ENCODE data around the gene TBL1X. TPM values are rescaled to one million over a fixed set of nuclear protein-coding genes. Genes with fewer than 3 reads are reported as not detected.

The TBL1X gene
- total RNA-seq, 4 donors from 2014 or later: 27.7 to 49.1 (median 39.6) TPM

- TF ChIP-seq POLR2A (IDR thresholded peaks at IDR 0.05) (no peak), EP300 (IDR thresholded peaks at IDR 0.05) (no peak)
- 51 to 53% methylated on average over 3 of the region's 3 CpGs for WGBS, 2 donors (ENCODE audit: low coverage in 1 of 2)
- Histone ChIP-seq H3K4me3 (no peak overlapping the region), H3K27ac (no peak overlapping the region), H3K27me3 (no peaks in the 10 kb centered on the region), H3K9me3 (no peaks in the 10 kb centered on the region), H3K36me3 (no peaks in the 10 kb centered on the region), H3K4me1 (peaks cover 0 to 14% (median 0%) of the 10 kb centered on the region in 3 donors)
- ATAC-seq: no peak
These were observed 12.1 kb downstream of the TBL1X start for GRCh38 chrX:9476810-9477575.

GRCh38 chrX:9482408-9482807, 17.6 kb downstream of the TBL1X start:
- no peaks in the 10 kb centered on the region for H3K9me3 ChIP-seq
- 55% methylated on average over 2 of the region's 2 CpGs; no CpG with 5 or more reads in 1 of the 2 donors for WGBS, 2 donors (ENCODE audit: low coverage in 1 of 2)
- no peak for ATAC-seq
- H3K27me3 ChIP-seq: no peaks in the 10 kb centered on the region
- no peak overlapping the region for H3K4me3 ChIP-seq
- H3K27ac ChIP-seq: no peak overlapping the region
- TF ChIP-seq CTCF (IDR thresholded peaks at IDR 0.05) (no peak), POLR2AphosphoS5 (IDR thresholded peaks at IDR 0.05) (no peak), POLR2A (IDR thresholded peaks at IDR 0.05) (no peak), EP300 (IDR thresholded peaks at IDR 0.05) (no peak)
- no peaks in the 10 kb centered on the region for H3K36me3 ChIP-seq
- H3K4me1 ChIP-seq: peaks cover 0 to 3% (median 0%) of the 10 kb centered on the region in 3 donors

GRCh38 chrX:9482837-9483236, 18.0 kb downstream of the TBL1X start:
- no peak for ATAC-seq
- 58% methylated on average over 3 of the region's 3 CpGs; no CpG with 5 or more reads in 1 of the 2 donors for WGBS, 2 donors (ENCODE audit: low coverage in 1 of 2)
- Histone ChIP-seq H3K36me3 (no peaks in the 10 kb centered on the region), H3K4me3 (no peak overlapping the region), H3K4me1 (no peaks in the 10 kb centered on the region), H3K27me3 (no peaks in the 10 kb centered on the region), H3K27ac (no peak overlapping the region), H3K9me3 (no peaks in the 10 kb centered on the region)
- TF ChIP-seq POLR2A (IDR thresholded peaks at IDR 0.05) (no peak), POLR2AphosphoS5 (IDR thresholded peaks at IDR 0.05) (no peak), EP300 (IDR thresholded peaks at IDR 0.05) (no peak), CTCF (IDR thresholded peaks at IDR 0.05) (no peak)

GRCh38 chrX:9483376-9483775, 18.5 kb downstream of the TBL1X start:
- no peaks in the 10 kb centered on the region for H3K27me3 ChIP-seq
- no peak overlapping the region for H3K27ac ChIP-seq
- H3K4me1 ChIP-seq: no peaks in the 10 kb centered on the region
- 54 to 95% methylated on average over 3 to 4 of the region's 6 CpGs for WGBS, 2 donors (ENCODE audit: low coverage in 1 of 2)
- TF ChIP-seq POLR2AphosphoS5 (IDR thresholded peaks at IDR 0.05) (no peak), CTCF (IDR thresholded peaks at IDR 0.05) (no peak), POLR2A (IDR thresholded peaks at IDR 0.05) (no peak), EP300 (IDR thresholded peaks at IDR 0.05) (no peak)
- no peak for ATAC-seq
- H3K4me3 ChIP-seq: no peak overlapping the region
- no peaks in the 10 kb centered on the region for H3K36me3 ChIP-seq
- H3K9me3 ChIP-seq: no peaks in the 10 kb centered on the region

GRCh38 chrX:9486786-9487387, 22.0 kb downstream of the TBL1X start:
- Histone ChIP-seq H3K27me3 (no peaks in the 10 kb centered on the region), H3K27ac (no peak overlapping the region), H3K9me3 (no peaks in the 10 kb centered on the region), H3K4me1 (peaks cover 0 to 4% (median 0%) of the 10 kb centered on the region in 3 donors), H3K4me3 (no peak overlapping the region), H3K36me3 (no peaks in the 10 kb centered on the region)
- 40 to 66% methylated on average over 1 to 3 of the region's 3 CpGs for WGBS, 2 donors (ENCODE audit: low coverage in 1 of 2)
- TF ChIP-seq POLR2A (IDR thresholded peaks at IDR 0.05): no peak
- no peak for TF ChIP-seq CTCF (IDR thresholded peaks at IDR 0.05)
- no peak for TF ChIP-seq POLR2AphosphoS5 (IDR thresholded peaks at IDR 0.05)
- TF ChIP-seq EP300 (IDR thresholded peaks at IDR 0.05): no peak
- no peak for ATAC-seq
